Uterus (tissue), 2 donors: Measurements from ENCODE around the gene ANKRD23.

Source experiments
- POLR2A ChIP-seq, 2 donors: fragments of 450-650 bp; IDR thresholded peaks; one replicate each; pipeline ENCODE4 v1.6.1; 2016; ENCODE audit warnings: antibody characterized with exemption in 2 of 2, mild to moderate bottlenecking in 1 of 2, moderate library complexity in 1 of 2
- TF ChIP-seq, protein P1 (sequence below), 4 experiments: fragments of 200-600 bp in 2 of 4; fragments of 450-650 bp in 2 of 4; sonication (generic) in 2 of 4; IDR thresholded peaks; one replicate each; pipeline ENCODE4 v1.5.1; 2016 to 2019; ENCODE audit warnings: antibody characterized with exemption in 4 of 4, mild to moderate bottlenecking in 2 of 4, moderate library complexity in 1 of 4

DNA sequence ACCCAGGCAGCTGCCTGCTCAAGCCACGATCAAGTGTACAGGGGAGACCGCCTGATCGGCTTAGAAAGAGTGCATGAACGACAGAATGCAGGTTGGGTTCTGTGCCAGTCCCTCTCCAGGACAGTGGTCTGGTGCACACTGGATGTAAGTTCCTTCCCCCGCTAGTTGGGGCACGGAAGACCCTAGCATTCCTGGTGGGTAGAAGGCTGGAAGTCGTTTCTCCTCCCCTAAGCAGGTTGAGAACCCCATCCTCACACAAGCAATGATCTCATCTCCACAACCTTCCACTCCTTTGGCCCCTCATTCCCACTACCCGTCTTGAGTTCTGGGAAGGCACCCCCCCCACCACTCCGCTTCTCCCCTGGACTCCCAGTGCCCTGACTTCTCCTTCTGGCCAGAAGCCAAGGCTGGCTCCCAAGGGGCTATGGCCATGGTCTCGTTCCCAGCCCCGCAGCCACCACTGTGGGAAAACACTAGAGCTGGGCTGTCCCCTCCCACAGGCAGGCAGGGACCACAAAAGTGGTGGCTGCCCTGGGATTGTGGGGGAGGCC lies 15.4 kb upstream of the ANKRD23 start:
- TF ChIP-seq, protein P1, sequence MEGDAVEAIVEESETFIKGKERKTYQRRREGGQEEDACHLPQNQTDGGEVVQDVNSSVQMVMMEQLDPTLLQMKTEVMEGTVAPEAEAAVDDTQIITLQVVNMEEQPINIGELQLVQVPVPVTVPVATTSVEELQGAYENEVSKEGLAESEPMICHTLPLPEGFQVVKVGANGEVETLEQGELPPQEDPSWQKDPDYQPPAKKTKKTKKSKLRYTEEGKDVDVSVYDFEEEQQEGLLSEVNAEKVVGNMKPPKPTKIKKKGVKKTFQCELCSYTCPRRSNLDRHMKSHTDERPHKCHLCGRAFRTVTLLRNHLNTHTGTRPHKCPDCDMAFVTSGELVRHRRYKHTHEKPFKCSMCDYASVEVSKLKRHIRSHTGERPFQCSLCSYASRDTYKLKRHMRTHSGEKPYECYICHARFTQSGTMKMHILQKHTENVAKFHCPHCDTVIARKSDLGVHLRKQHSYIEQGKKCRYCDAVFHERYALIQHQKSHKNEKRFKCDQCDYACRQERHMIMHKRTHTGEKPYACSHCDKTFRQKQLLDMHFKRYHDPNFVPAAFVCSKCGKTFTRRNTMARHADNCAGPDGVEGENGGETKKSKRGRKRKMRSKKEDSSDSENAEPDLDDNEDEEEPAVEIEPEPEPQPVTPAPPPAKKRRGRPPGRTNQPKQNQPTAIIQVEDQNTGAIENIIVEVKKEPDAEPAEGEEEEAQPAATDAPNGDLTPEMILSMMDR (IDR thresholded peaks at IDR 0.05): no peak
- TF ChIP-seq POLR2A (IDR thresholded peaks at IDR 0.05): no peak
